ENCODE measurements around the gene SNX33. TPM values are rescaled to one million over a fixed set of nuclear protein-coding genes. Genes with fewer than 3 reads are reported as not detected.

The SNX33 gene
- total and polyA plus RNA-seq, 2 of the 13 experiments (the other 11 are each of a cell fraction or from before 2014, with no cell fraction given): 11.0 to 11.6 TPM

DNA sequence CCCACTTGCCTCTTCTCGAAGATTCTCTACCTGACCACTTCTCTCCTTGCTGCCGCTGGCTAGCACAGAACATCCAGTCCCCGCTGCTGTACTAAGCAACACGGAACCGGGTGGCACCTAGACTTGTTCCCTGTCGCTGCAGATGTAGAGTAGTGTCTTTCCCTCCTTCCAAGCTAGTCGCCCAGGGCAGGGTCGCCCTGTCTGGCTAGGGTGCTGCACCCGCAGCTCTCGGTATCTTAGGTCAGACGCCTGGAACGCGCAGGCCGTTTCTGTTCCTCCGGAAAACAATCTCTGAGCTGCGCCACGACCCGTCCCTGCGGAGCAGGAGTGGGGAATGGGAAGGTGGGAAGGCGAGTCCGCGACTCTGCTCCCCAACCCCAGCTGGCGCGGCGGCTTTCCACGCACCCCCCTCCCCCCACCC lies 758 bp upstream of the SNX33 start (continued):
- no peak for TF ChIP-seq HOXA5 (CRISPR knock-in tag; IDR thresholded peaks at IDR 0.05)
- TF ChIP-seq GATA4 (IDR thresholded peaks at IDR 0.05; ENCODE audit: borderline replicate concordance, low read depth): no peak
- TF ChIP-seq ZNF777 (CRISPR knock-in tag; IDR thresholded peaks at IDR 0.05): no peak
- TF ChIP-seq, protein P1, sequence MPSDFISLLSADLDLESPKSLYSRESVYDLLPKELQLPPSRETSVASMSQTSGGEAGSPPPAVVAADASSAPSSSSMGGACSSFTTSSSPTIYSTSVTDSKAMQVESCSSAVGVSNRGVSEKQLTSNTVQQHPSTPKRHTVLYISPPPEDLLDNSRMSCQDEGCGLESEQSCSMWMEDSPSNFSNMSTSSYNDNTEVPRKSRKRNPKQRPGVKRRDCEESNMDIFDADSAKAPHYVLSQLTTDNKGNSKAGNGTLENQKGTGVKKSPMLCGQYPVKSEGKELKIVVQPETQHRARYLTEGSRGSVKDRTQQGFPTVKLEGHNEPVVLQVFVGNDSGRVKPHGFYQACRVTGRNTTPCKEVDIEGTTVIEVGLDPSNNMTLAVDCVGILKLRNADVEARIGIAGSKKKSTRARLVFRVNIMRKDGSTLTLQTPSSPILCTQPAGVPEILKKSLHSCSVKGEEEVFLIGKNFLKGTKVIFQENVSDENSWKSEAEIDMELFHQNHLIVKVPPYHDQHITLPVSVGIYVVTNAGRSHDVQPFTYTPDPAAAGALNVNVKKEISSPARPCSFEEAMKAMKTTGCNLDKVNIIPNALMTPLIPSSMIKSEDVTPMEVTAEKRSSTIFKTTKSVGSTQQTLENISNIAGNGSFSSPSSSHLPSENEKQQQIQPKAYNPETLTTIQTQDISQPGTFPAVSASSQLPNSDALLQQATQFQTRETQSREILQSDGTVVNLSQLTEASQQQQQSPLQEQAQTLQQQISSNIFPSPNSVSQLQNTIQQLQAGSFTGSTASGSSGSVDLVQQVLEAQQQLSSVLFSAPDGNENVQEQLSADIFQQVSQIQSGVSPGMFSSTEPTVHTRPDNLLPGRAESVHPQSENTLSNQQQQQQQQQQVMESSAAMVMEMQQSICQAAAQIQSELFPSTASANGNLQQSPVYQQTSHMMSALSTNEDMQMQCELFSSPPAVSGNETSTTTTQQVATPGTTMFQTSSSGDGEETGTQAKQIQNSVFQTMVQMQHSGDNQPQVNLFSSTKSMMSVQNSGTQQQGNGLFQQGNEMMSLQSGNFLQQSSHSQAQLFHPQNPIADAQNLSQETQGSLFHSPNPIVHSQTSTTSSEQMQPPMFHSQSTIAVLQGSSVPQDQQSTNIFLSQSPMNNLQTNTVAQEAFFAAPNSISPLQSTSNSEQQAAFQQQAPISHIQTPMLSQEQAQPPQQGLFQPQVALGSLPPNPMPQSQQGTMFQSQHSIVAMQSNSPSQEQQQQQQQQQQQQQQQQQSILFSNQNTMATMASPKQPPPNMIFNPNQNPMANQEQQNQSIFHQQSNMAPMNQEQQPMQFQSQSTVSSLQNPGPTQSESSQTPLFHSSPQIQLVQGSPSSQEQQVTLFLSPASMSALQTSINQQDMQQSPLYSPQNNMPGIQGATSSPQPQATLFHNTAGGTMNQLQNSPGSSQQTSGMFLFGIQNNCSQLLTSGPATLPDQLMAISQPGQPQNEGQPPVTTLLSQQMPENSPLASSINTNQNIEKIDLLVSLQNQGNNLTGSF (CRISPR knock-in tag; IDR thresholded peaks at IDR 0.05): no peak
- TF ChIP-seq ZBTB3 (CRISPR knock-in tag; IDR thresholded peaks at IDR 0.05; ENCODE audit: borderline replicate concordance, low read depth): no peak
- TF ChIP-seq, protein P2, sequence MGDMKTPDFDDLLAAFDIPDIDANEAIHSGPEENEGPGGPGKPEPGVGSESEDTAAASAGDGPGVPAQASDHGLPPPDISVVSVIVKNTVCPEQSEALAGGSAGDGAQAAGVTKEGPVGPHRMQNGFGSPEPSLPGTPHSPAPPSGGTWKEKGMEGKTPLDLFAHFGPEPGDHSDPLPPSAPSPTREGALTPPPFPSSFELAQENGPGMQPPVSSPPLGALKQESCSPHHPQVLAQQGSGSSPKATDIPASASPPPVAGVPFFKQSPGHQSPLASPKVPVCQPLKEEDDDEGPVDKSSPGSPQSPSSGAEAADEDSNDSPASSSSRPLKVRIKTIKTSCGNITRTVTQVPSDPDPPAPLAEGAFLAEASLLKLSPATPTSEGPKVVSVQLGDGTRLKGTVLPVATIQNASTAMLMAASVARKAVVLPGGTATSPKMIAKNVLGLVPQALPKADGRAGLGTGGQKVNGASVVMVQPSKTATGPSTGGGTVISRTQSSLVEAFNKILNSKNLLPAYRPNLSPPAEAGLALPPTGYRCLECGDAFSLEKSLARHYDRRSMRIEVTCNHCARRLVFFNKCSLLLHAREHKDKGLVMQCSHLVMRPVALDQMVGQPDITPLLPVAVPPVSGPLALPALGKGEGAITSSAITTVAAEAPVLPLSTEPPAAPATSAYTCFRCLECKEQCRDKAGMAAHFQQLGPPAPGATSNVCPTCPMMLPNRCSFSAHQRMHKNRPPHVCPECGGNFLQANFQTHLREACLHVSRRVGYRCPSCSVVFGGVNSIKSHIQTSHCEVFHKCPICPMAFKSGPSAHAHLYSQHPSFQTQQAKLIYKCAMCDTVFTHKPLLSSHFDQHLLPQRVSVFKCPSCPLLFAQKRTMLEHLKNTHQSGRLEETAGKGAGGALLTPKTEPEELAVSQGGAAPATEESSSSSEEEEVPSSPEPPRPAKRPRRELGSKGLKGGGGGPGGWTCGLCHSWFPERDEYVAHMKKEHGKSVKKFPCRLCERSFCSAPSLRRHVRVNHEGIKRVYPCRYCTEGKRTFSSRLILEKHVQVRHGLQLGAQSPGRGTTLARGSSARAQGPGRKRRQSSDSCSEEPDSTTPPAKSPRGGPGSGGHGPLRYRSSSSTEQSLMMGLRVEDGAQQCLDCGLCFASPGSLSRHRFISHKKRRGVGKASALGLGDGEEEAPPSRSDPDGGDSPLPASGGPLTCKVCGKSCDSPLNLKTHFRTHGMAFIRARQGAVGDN (CRISPR knock-in tag; IDR thresholded peaks at IDR 0.05): peak; percentile 3; the same call in 1 of the 2 replicates
- TF ChIP-seq FOXK1 (CRISPR knock-in tag; IDR thresholded peaks at IDR 0.05; ENCODE audit: borderline replicate concordance, low read depth): no peak
- TF ChIP-seq, protein P3, sequence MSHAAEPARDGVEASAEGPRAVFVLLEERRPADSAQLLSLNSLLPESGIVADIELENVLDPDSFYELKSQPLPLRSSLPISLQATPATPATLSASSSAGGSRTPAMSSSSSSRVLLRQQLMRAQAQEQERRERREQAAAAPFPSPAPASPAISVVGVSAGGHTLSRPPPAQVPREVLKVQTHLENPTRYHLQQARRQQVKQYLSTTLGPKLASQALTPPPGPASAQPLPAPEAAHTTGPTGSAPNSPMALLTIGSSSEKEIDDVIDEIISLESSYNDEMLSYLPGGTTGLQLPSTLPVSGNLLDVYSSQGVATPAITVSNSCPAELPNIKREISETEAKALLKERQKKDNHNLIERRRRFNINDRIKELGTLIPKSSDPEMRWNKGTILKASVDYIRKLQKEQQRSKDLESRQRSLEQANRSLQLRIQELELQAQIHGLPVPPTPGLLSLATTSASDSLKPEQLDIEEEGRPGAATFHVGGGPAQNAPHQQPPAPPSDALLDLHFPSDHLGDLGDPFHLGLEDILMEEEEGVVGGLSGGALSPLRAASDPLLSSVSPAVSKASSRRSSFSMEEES (CRISPR knock-in tag; IDR thresholded peaks at IDR 0.05): 0 out of 2 replicates have a peak, but pooled peaks have one; percentile 6
- no peak for TF ChIP-seq GATAD1 (CRISPR knock-in tag; IDR thresholded peaks at IDR 0.05)
- no peak for TF ChIP-seq ZFP62 (CRISPR knock-in tag; IDR thresholded peaks at IDR 0.05)
- TF ChIP-seq FLYWCH1 (CRISPR knock-in tag; IDR thresholded peaks at IDR 0.05): no peak
- no peak for TF ChIP-seq ZFAT (CRISPR knock-in tag; conservative IDR thresholded peaks at IDR 0.05)
- no peak for TF ChIP-seq HNRNPH1 (optimal IDR thresholded peaks at IDR 0.05; ENCODE audit: low read depth, low read length)
- TF ChIP-seq ZNF282 (IDR thresholded peaks at IDR 0.05; ENCODE audit: partially characterized antibody): no peak
- TF ChIP-seq ZNF572 (CRISPR knock-in tag; IDR thresholded peaks at IDR 0.05): no peak
- no peak for TF ChIP-seq CBX5 (CRISPR knock-in tag; IDR thresholded peaks at IDR 0.05; ENCODE audit: borderline replicate concordance)
- TF ChIP-seq SPEN (CRISPR knock-in tag; IDR thresholded peaks at IDR 0.05; ENCODE audit: low read depth): peak; percentile 8; the same call in 1 of the 2 replicates
- TF ChIP-seq, protein P4, sequence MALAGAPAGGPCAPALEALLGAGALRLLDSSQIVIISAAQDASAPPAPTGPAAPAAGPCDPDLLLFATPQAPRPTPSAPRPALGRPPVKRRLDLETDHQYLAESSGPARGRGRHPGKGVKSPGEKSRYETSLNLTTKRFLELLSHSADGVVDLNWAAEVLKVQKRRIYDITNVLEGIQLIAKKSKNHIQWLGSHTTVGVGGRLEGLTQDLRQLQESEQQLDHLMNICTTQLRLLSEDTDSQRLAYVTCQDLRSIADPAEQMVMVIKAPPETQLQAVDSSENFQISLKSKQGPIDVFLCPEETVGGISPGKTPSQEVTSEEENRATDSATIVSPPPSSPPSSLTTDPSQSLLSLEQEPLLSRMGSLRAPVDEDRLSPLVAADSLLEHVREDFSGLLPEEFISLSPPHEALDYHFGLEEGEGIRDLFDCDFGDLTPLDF (CRISPR knock-in tag; IDR thresholded peaks at IDR 0.05): no peak
- TF ChIP-seq ZNF589 (CRISPR knock-in tag; conservative IDR thresholded peaks at IDR 0.05): 0 out of 2 replicates have a peak, but pooled peaks have one; percentile 19
